ENCODE results near the gene GATA6.
A peak's percentile ranks its signal among the peaks of the same experiment; 100 is the strongest.
"Not testable (repeated sequence)": the region's sequence is repeated elsewhere in the genome, so short reads cannot be mapped to it uniquely, and the experiment has no call there.

Gene GATA6

GRCh38 chr18:22194151-22194598 lies 24.8 kb downstream of the GATA6 start:
- H3K27me3 ChIP-seq (ENCODE audit: control insufficient read depth, insufficient read depth, low read length): peaks cover 3% of the 10 kb centered on the region; the same call in 1 of the 2 replicates
- no peaks in the 10 kb centered on the region for H3K9me3 ChIP-seq (ENCODE audit: control insufficient read depth, insufficient read depth, low read length)
- H3K36me3 ChIP-seq (ENCODE audit: control insufficient read depth, insufficient read depth, low read length): no peaks in the 10 kb centered on the region
- H3K9ac ChIP-seq (ENCODE audit: low read depth, low read length): no peak overlapping the region
- no peak overlapping the region for H3K4me3 ChIP-seq (ENCODE audit: low read depth, low read length)
- peaks cover 8% of the 10 kb centered on the region; the same call in 1 of the 2 replicates for H3K4me1 ChIP-seq (ENCODE audit: control insufficient read depth, insufficient read depth, low read length)
- peak overlapping the region; percentile 18 for H3K27ac ChIP-seq (ENCODE audit: low read depth, low read length)

GRCh38 chr18:22195052-22195451 lies 25.7 kb downstream of the GATA6 start:
- H3K9ac ChIP-seq (ENCODE audit: low read depth, low read length): no peak overlapping the region
- peaks cover 3% of the 10 kb centered on the region; the same call in 1 of the 2 replicates for H3K27me3 ChIP-seq (ENCODE audit: control insufficient read depth, insufficient read depth, low read length)
- no peak overlapping the region for H3K4me3 ChIP-seq (ENCODE audit: low read depth, low read length)
- H3K36me3 ChIP-seq (ENCODE audit: control insufficient read depth, insufficient read depth, low read length): no peaks in the 10 kb centered on the region
- H3K27ac ChIP-seq (ENCODE audit: low read depth, low read length): no peak overlapping the region
- no peaks in the 10 kb centered on the region for H3K9me3 ChIP-seq (ENCODE audit: control insufficient read depth, insufficient read depth, low read length)
- H3K4me1 ChIP-seq (ENCODE audit: control insufficient read depth, insufficient read depth, low read length): peaks cover 8% of the 10 kb centered on the region; the same call in 1 of the 2 replicates

GRCh38 chr18:22196943-22197342 lies 27.6 kb downstream of the GATA6 start:
- H3K4me1 ChIP-seq (ENCODE audit: control insufficient read depth, insufficient read depth, low read length); H3K27ac ChIP-seq (ENCODE audit: low read depth, low read length); H3K36me3 ChIP-seq (ENCODE audit: control insufficient read depth, insufficient read depth, low read length); H3K9ac ChIP-seq (ENCODE audit: low read depth, low read length); H3K9me3 ChIP-seq (ENCODE audit: control insufficient read depth, insufficient read depth, low read length); H3K27me3 ChIP-seq (ENCODE audit: control insufficient read depth, insufficient read depth, low read length); H3K4me3 ChIP-seq (ENCODE audit: low read depth, low read length): not testable (repeated sequence)

GRCh38 chr18:22197668-22198067 lies 28.3 kb downstream of the GATA6 start:
- Histone ChIP-seq H3K4me3 (ENCODE audit: low read depth, low read length) (no peak overlapping the region), H3K4me1 (ENCODE audit: control insufficient read depth, insufficient read depth, low read length) (peaks cover 8% of the 10 kb centered on the region; the same call in 1 of the 2 replicates), H3K36me3 (ENCODE audit: control insufficient read depth, insufficient read depth, low read length) (no peaks in the 10 kb centered on the region), H3K27ac (ENCODE audit: low read depth, low read length) (no peak overlapping the region), H3K9me3 (ENCODE audit: control insufficient read depth, insufficient read depth, low read length) (no peaks in the 10 kb centered on the region), H3K9ac (ENCODE audit: low read depth, low read length) (no peak overlapping the region), H3K27me3 (ENCODE audit: control insufficient read depth, insufficient read depth, low read length) (peaks cover 3% of the 10 kb centered on the region; the same call in 1 of the 2 replicates)

GRCh38 chr18:22198163-22198562 lies 28.8 kb downstream of the GATA6 start:
- no peak overlapping the region for H3K27ac ChIP-seq (ENCODE audit: low read depth, low read length)
- H3K4me3 ChIP-seq (ENCODE audit: low read depth, low read length): no peak overlapping the region
- peaks cover 8% of the 10 kb centered on the region; the same call in 1 of the 2 replicates for H3K4me1 ChIP-seq (ENCODE audit: control insufficient read depth, insufficient read depth, low read length)
- H3K27me3 ChIP-seq (ENCODE audit: control insufficient read depth, insufficient read depth, low read length): peaks cover 3% of the 10 kb centered on the region; the same call in 1 of the 2 replicates
- H3K36me3 ChIP-seq (ENCODE audit: control insufficient read depth, insufficient read depth, low read length): no peaks in the 10 kb centered on the region
- no peak overlapping the region for H3K9ac ChIP-seq (ENCODE audit: low read depth, low read length)
- no peaks in the 10 kb centered on the region for H3K9me3 ChIP-seq (ENCODE audit: control insufficient read depth, insufficient read depth, low read length)

- no peak overlapping the region for H3K4me3 ChIP-seq (ENCODE audit: low read depth, low read length)
- H3K27ac ChIP-seq (ENCODE audit: low read depth, low read length): no peak overlapping the region
- peaks cover 8% of the 10 kb centered on the region; the same call in 1 of the 2 replicates for H3K4me1 ChIP-seq (ENCODE audit: control insufficient read depth, insufficient read depth, low read length)
- H3K27me3 ChIP-seq (ENCODE audit: control insufficient read depth, insufficient read depth, low read length): peaks cover 8% of the 10 kb centered on the region
- H3K9ac ChIP-seq (ENCODE audit: low read depth, low read length): no peak overlapping the region
- H3K9me3 ChIP-seq (ENCODE audit: control insufficient read depth, insufficient read depth, low read length): no peaks in the 10 kb centered on the region
- no peaks in the 10 kb centered on the region for H3K36me3 ChIP-seq (ENCODE audit: control insufficient read depth, insufficient read depth, low read length)
These were observed 29.6 kb downstream of the GATA6 start for GRCh38 chr18:22199005-22199404.

- H3K27me3 ChIP-seq (ENCODE audit: control insufficient read depth, insufficient read depth, low read length): peaks cover 12% of the 10 kb centered on the region
- no peaks in the 10 kb centered on the region for H3K9me3 ChIP-seq (ENCODE audit: control insufficient read depth, insufficient read depth, low read length)
- no peak overlapping the region for H3K9ac ChIP-seq (ENCODE audit: low read depth, low read length)
- no peak overlapping the region for H3K27ac ChIP-seq (ENCODE audit: low read depth, low read length)
- H3K4me1 ChIP-seq (ENCODE audit: control insufficient read depth, insufficient read depth, low read length): peaks cover 8% of the 10 kb centered on the region; the same call in 1 of the 2 replicates
- no peak overlapping the region for H3K4me3 ChIP-seq (ENCODE audit: low read depth, low read length)
- no peaks in the 10 kb centered on the region for H3K36me3 ChIP-seq (ENCODE audit: control insufficient read depth, insufficient read depth, low read length)
These were observed 31.3 kb downstream of the GATA6 start for GRCh38 chr18:22200611-22201225.

- Histone ChIP-seq H3K27ac (ENCODE audit: low read depth, low read length) (no peak overlapping the region), H3K4me1 (ENCODE audit: control insufficient read depth, insufficient read depth, low read length) (0 out of 2 replicates have a peak, but pooled peaks cover 3% of the 10 kb centered on the region), H3K4me3 (ENCODE audit: low read depth, low read length) (no peak overlapping the region), H3K36me3 (ENCODE audit: control insufficient read depth, insufficient read depth, low read length) (no peaks in the 10 kb centered on the region), H3K27me3 (ENCODE audit: control insufficient read depth, insufficient read depth, low read length) (peaks cover 12% of the 10 kb centered on the region), H3K9ac (ENCODE audit: low read depth, low read length) (no peak overlapping the region), H3K9me3 (ENCODE audit: control insufficient read depth, insufficient read depth, low read length) (no peaks in the 10 kb centered on the region)
These were observed 33.6 kb downstream of the GATA6 start for GRCh38 chr18:22203035-22203434.

- Histone ChIP-seq H3K27me3 (ENCODE audit: control insufficient read depth, insufficient read depth, low read length) (peaks cover 12% of the 10 kb centered on the region), H3K9me3 (ENCODE audit: control insufficient read depth, insufficient read depth, low read length) (no peaks in the 10 kb centered on the region), H3K9ac (ENCODE audit: low read depth, low read length) (no peak overlapping the region), H3K27ac (ENCODE audit: low read depth, low read length) (no peak overlapping the region), H3K4me3 (ENCODE audit: low read depth, low read length) (no peak overlapping the region), H3K36me3 (ENCODE audit: control insufficient read depth, insufficient read depth, low read length) (no peaks in the 10 kb centered on the region), H3K4me1 (ENCODE audit: control insufficient read depth, insufficient read depth, low read length) (no peaks in the 10 kb centered on the region)
These were observed 34.3 kb downstream of the GATA6 start for GRCh38 chr18:22203536-22204213.

GRCh38 chr18:22204214-22204536 lies 34.8 kb downstream of the GATA6 start:
- Histone ChIP-seq H3K9ac (ENCODE audit: low read depth, low read length) (no peak overlapping the region), H3K4me1 (ENCODE audit: control insufficient read depth, insufficient read depth, low read length) (no peaks in the 10 kb centered on the region), H3K36me3 (ENCODE audit: control insufficient read depth, insufficient read depth, low read length) (no peaks in the 10 kb centered on the region), H3K4me3 (ENCODE audit: low read depth, low read length) (no peak overlapping the region), H3K9me3 (ENCODE audit: control insufficient read depth, insufficient read depth, low read length) (no peaks in the 10 kb centered on the region), H3K27ac (ENCODE audit: low read depth, low read length) (no peak overlapping the region), H3K27me3 (ENCODE audit: control insufficient read depth, insufficient read depth, low read length) (peaks cover 12% of the 10 kb centered on the region)

GRCh38 chr18:22204996-22205395 lies 35.6 kb downstream of the GATA6 start:
- Histone ChIP-seq H3K27me3 (ENCODE audit: control insufficient read depth, insufficient read depth, low read length) (peaks cover 12% of the 10 kb centered on the region), H3K4me3 (ENCODE audit: low read depth, low read length) (no peak overlapping the region), H3K27ac (ENCODE audit: low read depth, low read length) (no peak overlapping the region), H3K9me3 (ENCODE audit: control insufficient read depth, insufficient read depth, low read length) (no peaks in the 10 kb centered on the region), H3K36me3 (ENCODE audit: control insufficient read depth, insufficient read depth, low read length) (no peaks in the 10 kb centered on the region), H3K4me1 (ENCODE audit: control insufficient read depth, insufficient read depth, low read length) (no peaks in the 10 kb centered on the region), H3K9ac (ENCODE audit: low read depth, low read length) (no peak overlapping the region)
